ENCODE results near the gene CPEB4. TPM values are rescaled to one million over a fixed set of nuclear protein-coding genes. Genes with fewer than 3 reads are reported as not detected.

CPEB4 gene
- total and polyA plus RNA-seq, 7 donors: 30.4 to 262 (median 95.0) TPM

GRCh38 chr5:173902743-173903142 lies 14.6 kb downstream of the CPEB4 start:
- no peak for ATAC-seq

GRCh38 chr5:173903396-173904140 lies 15.4 kb downstream of the CPEB4 start:
- 45 to 56% (median 48%) methylated on average over 5 of the region's 5 CpGs for WGBS, 3 donors
- ATAC-seq (no peak), DNase-seq (no peak)
- no peaks in the 10 kb centered on the region for H3K36me3 ChIP-seq (ENCODE audit: insufficient read depth in 1 of 2, low read depth in 1 of 2)
- H3K27me3 ChIP-seq (ENCODE audit: insufficient read depth in 3 of 3, low read length in 2 of 3): no peaks in the 10 kb centered on the region
- H3K4me1 ChIP-seq: peaks cover 83% of the 10 kb centered on the region
- intact Hi-C loops (cut with DNase I): no loop called here
- peak overlapping the region; percentile 9 for H3K4me3 ChIP-seq
- peak overlapping the region; percentile 71 for H3K27ac ChIP-seq
- TF ChIP-seq CTCF (IDR thresholded peaks at IDR 0.05): no peak
- no peaks in the 10 kb centered on the region for H3K9me3 ChIP-seq

More at GRCh38 chr5:173902743-173903142, 14.6 kb downstream of the CPEB4 start:
- Histone ChIP-seq H3K9me3 (no peaks in the 10 kb centered on the region), H3K4me1 (peaks cover 74% of the 10 kb centered on the region), H3K27me3 (ENCODE audit: insufficient read depth in 3 of 3, low read length in 2 of 3) (no peaks in the 10 kb centered on the region), H3K36me3 (ENCODE audit: insufficient read depth in 1 of 2, low read depth in 1 of 2) (no peaks in the 10 kb centered on the region), H3K4me3 (peak overlapping the region; percentile 9), H3K27ac (peak overlapping the region; percentile 71)
- intact Hi-C loops (cut with DNase I): no loop called here
- TF ChIP-seq CTCF (IDR thresholded peaks at IDR 0.05): no peak
- DNase-seq: no peak

GRCh38 chr5:173904151-173904550 lies 16.0 kb downstream of the CPEB4 start:
- no peaks in the 10 kb centered on the region for H3K36me3 ChIP-seq (ENCODE audit: insufficient read depth in 1 of 2, low read depth in 1 of 2)
- no peaks in the 10 kb centered on the region for H3K9me3 ChIP-seq
- H3K4me3 ChIP-seq: no peak overlapping the region
- H3K27ac ChIP-seq: peak overlapping the region; percentile 71
- no peak for ATAC-seq
- DNase-seq: no peak
- peaks cover 88% of the 10 kb centered on the region for H3K4me1 ChIP-seq
- H3K27me3 ChIP-seq (ENCODE audit: insufficient read depth in 3 of 3, low read length in 2 of 3): no peaks in the 10 kb centered on the region
- 92 to 97% (median 93%) methylated on average over 1 of the region's 1 CpG for WGBS, 3 donors
- TF ChIP-seq CTCF (IDR thresholded peaks at IDR 0.05): no peak
- intact Hi-C loops (cut with DNase I): no loop called here

GRCh38 chr5:173907284-173907683 lies 19.1 kb downstream of the CPEB4 start:
- intact Hi-C loops (cut with DNase I): no loop called here
- Histone ChIP-seq H3K4me1 (peaks cover 87% of the 10 kb centered on the region), H3K27ac (peak overlapping the region; percentile 94), H3K4me3 (peak overlapping the region; percentile 47), H3K36me3 (ENCODE audit: insufficient read depth in 1 of 2, low read depth in 1 of 2) (peaks cover 5 to 17% of the 10 kb centered on the region in 2 donors), H3K27me3 (ENCODE audit: insufficient read depth in 3 of 3, low read length in 2 of 3) (no peaks in the 10 kb centered on the region), H3K9me3 (no peaks in the 10 kb centered on the region)
- ATAC-seq (no peak), DNase-seq (no peak)
- TF ChIP-seq CTCF (IDR thresholded peaks at IDR 0.05): no peak
- WGBS, 3 donors: 48 to 77% (median 58%) methylated on average over 1 of the region's 1 CpG

All from psoas muscle (tissue), 8 donors.